Fibroblast of the aortic adventitia (primary cell): ENCODE results near the gene NR2F1. TPM values are rescaled to one million over a fixed set of nuclear protein-coding genes. Genes with fewer than 3 reads are reported as not detected.

Source experiments
- DNase-seq: peaks from one replicate; pipeline ENCODE4 v3.0.0-alpha.2; 2010; ENCODE audit warnings: low read depth
- H3K4me3 ChIP-seq: 2 replicates; pipeline ENCODE4 v1.5.1; 2011; ENCODE audit warnings: low read depth, mild to moderate bottlenecking, control low read depth, low read length, moderate library complexity
- total RNA-seq: library from RNA; depleted of rRNA; stranded (reverse); fragments of >200 nt; gene quantifications from 2 replicates; pipeline ENCODE4 v1.2.3, GENCODE V29; 2012; ENCODE audit warnings: low replicate concordance
- TF ChIP-seq, protein P1 (sequence below): IDR thresholded peaks from 2 replicates; pipeline ENCODE4 v1.5.1; 2011; ENCODE audit warnings: mild to moderate bottlenecking, low read length, control low read depth, inconsistent platforms; ENCODE audit not compliant: insufficient read depth

NR2F1 gene
- total RNA-seq, 1 donor: 8.0 TPM

DNA sequence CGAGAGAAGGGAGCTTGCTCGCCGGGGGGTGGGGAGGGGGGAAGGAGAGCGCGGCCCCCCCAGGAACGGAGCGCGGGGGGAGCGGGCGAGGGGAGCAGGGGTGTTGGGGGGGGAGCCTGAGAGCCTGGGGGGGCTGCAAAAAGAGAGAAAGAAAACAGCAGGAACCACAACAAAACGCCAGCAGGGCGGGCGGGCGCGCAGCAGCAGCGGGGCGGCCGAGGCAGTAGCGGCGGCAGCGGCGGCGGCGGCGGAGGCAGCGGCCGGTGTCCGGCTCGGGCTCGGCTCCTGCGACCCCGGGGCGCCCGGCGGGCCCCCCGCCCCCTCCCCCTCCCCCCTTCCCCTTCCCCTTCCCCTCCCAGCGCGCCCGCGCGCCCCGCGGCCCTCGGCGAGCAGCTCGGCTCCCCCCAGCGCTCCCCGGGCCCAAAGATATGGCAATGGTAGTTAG is 1.6 kb downstream of the NR2F1 start:
- TF ChIP-seq, protein P1, sequence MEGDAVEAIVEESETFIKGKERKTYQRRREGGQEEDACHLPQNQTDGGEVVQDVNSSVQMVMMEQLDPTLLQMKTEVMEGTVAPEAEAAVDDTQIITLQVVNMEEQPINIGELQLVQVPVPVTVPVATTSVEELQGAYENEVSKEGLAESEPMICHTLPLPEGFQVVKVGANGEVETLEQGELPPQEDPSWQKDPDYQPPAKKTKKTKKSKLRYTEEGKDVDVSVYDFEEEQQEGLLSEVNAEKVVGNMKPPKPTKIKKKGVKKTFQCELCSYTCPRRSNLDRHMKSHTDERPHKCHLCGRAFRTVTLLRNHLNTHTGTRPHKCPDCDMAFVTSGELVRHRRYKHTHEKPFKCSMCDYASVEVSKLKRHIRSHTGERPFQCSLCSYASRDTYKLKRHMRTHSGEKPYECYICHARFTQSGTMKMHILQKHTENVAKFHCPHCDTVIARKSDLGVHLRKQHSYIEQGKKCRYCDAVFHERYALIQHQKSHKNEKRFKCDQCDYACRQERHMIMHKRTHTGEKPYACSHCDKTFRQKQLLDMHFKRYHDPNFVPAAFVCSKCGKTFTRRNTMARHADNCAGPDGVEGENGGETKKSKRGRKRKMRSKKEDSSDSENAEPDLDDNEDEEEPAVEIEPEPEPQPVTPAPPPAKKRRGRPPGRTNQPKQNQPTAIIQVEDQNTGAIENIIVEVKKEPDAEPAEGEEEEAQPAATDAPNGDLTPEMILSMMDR: no peak
- H3K4me3 ChIP-seq: peak overlapping the region; percentile 89
- DNase-seq: no peak

DNA sequence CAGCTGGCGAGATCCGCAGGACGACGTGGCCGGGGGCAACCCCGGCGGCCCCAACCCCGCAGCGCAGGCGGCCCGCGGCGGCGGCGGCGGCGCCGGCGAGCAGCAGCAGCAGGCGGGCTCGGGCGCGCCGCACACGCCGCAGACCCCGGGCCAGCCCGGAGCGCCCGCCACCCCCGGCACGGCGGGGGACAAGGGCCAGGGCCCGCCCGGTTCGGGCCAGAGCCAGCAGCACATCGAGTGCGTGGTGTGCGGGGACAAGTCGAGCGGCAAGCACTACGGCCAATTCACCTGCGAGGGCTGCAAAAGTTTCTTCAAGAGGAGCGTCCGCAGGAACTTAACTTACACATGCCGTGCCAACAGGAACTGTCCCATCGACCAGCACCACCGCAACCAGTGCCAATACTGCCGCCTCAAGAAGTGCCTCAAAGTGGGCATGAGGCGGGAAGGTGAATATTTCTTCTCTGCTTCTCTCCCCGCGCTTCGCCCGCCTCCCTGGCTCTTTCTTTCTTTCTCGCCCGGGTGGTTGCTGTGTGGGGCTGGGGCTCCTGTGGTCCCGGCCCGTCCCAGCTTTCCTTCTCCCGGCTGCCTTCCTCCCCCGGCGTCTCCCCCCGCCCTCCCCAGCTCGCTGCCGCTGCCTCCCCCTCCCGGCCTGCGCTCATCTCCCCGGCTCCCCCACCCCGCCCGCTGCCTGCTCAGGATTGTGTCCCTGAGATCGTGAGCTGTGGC is 2.2 kb downstream of the NR2F1 start:
- peak overlapping the region; percentile 89 for H3K4me3 ChIP-seq
- DNase-seq: peak; percentile 43
- TF ChIP-seq, protein P1: no peak

DNA sequence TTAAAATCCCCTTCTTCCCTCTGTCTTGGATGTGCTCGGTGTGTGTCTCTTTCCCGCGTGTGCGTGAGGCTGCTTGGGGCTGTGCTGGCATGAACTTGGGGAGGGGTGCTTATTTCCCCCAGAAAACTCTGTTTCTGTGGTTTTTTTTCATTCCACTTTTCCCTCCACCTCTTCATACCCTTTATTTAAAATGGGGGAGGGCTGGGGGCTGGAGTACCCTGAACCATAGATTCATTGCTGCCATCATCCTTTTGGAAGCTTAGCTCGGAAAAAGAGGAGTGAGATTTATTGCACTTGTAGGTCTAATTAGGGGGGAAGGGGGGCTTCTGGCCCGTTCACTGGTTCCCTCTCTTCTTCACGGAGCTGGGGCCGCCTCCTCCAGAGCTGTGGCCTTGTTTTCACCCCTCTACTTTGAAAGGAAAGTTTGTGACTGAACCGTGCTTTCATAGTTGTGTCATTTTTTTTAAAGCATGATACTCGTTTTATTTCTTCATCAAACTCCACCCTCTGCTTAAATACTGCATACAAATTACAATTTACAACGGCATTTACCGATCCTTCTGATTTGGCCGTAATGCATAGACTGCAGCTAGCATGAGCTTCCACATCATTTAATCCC is 2.9 kb downstream of the NR2F1 start:
- H3K4me3 ChIP-seq: peak overlapping the region; percentile 89
- peak; percentile 32 for DNase-seq
- TF ChIP-seq, protein P1: no peak

DNA sequence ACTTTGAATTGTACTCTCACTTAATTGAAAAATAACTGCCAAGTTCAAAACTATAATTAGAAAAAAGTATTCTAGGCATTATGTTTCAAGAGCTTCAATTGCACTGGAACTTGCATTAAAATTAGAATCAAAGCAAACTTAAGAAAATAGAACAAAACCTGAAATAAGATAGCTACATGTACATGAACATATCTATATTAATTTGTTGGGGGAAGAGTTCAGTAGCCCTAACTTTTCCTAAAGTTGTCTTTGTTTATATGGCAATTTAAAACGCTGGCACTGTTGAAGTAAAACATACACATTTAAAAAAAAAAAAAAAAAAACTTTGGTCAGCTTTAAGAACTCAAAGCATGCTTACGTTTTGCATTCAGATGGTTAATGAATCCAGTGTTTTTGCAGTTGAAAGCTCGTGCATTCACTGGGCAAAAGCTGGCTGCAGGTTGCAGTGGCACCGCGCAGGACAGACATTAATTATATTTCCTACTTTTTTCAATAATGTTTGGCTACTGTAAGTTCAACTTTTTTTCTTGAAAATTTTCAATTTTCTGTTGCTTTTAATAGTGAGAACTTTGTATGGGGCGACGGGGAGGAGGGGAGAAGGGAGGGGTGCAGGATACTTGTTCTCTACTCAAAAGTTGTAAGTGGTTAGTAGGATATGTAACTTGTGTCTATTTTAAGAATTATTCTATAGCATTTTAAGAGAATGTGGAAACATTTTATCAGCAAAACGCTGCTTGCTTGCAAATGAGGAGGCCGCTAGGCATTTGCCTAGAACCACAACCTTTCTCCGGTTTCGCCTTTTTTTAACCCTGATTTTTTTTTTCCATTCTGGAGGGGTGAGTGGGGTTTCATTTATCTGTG is 3.9 kb downstream of the NR2F1 start:
- no peak for DNase-seq
- H3K4me3 ChIP-seq: peak overlapping the region; percentile 19
- TF ChIP-seq, protein P1: no peak

DNA sequence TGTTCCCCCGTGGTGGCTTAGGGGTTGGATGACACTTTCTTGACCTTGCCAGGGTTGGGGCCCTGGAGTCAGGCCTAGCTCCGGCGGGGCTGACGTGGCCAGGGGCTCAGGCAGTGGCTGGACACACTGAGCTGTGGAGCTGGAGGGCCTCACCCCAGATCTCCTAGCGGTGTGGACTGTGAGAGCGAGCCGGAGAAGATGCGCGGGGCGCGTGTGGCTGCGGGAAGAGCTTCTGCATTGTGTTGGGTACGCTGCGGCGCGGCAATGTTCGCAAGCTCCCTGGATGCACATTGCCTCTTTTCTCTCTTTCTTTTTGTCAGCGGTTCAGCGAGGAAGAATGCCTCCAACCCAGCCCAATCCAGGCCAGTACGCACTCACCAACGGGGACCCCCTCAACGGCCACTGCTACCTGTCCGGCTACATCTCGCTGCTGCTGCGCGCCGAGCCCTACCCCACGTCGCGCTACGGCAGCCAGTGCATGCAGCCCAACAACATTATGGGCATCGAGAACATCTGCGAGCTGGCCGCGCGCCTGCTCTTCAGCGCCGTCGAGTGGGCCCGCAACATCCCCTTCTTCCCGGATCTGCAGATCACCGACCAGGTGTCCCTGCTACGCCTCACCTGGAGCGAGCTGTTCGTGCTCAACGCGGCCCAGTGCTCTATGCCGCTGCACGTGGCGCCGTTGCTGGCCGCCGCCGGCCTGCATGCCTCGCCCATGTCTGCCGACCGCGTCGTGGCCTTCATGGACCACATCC is 4.8 kb downstream of the NR2F1 start:
- TF ChIP-seq, protein P1: no peak
- peak overlapping the region; percentile 5 for H3K4me3 ChIP-seq
- no peak for DNase-seq

DNA sequence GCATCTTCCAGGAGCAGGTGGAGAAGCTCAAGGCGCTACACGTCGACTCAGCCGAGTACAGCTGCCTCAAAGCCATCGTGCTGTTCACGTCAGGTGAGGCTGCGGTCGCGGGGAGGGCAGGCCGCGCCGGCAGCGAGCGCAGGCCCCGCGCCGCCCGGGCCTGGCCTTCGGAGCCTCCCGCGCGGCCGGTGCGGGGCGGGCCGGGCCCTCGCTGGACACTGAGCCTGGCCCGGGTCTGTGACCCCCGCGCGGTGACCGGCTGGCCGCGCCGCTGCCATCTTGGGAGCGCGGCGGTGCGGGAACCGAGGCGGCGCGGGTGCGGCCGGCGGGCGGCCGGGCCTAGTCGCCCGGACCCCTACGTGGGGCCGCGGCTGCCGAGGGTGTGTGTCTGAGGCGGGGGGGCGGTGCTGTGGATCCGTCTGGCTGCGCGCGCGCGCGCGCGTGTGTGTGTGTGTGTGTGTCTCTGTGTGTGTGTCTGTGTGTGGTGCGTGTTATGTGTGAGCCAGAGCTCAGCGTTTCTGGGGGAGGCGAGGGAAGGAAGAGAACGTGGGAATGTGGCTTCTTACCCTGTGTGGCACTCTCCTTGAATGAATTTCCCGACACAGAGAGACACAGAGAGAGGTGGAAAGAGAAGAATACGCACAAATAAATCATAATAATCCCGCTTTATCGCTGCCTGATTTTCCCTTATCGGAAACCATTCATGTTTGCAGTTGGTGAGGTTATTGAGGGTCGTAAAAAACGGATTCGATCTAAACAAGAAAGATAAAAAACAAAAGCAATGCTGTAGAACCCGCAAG is 5.5 kb downstream of the NR2F1 start:
- H3K4me3 ChIP-seq: no peak overlapping the region
- DNase-seq: no peak
- TF ChIP-seq, protein P1: no peak
